ENCODE results near the gene ZNF423. TPM values are rescaled to one million over a fixed set of nuclear protein-coding genes. Genes with fewer than 3 reads are reported as not detected.

The ZNF423 gene
- total RNA-seq, 3 donors from 2014 or later (not counting 1 experiment from before 2014, with no cell fraction given): not detected

GRCh38 chr16:49459953-49460735, 395.8 kb downstream of the ZNF423 start:
- Histone ChIP-seq H3K4me1 (ENCODE audit: control insufficient read depth, insufficient read depth, low read length) (peaks cover 24% of the 10 kb centered on the region), H3K4me3 (ENCODE audit: low read length) (no peak overlapping the region), H3K9me3 (ENCODE audit: control insufficient read depth, insufficient read depth, low read length) (no peaks in the 10 kb centered on the region), H3K27me3 (ENCODE audit: control insufficient read depth, insufficient read depth, low read length) (no peaks in the 10 kb centered on the region), H3K36me3 (ENCODE audit: control insufficient read depth, insufficient read depth, low read length) (no peaks in the 10 kb centered on the region), H3K27ac (ENCODE audit: low read length) (no peak overlapping the region)
- no peaks in the 10 kb centered on the region for H3K36me3 Mint-ChIP-seq
- DNase-seq (no peak), ATAC-seq (no peak)
- TF ChIP-seq CTCF (IDR thresholded peaks at IDR 0.05): no peak
- no peak overlapping the region for H3K4me3 Mint-ChIP-seq
- intact Hi-C loops (cut with micrococcal nuclease): no loop called here
- H3K27ac Mint-ChIP-seq: no peak overlapping the region
- peaks cover 8 to 12% of the 10 kb centered on the region in 2 donors for H3K27me3 Mint-ChIP-seq (ENCODE audit: low read depth in 2 of 2)
- peaks cover 15 to 27% of the 10 kb centered on the region in 2 donors for H3K4me1 Mint-ChIP-seq
- H3K9me3 Mint-ChIP-seq: no peaks in the 10 kb centered on the region
- WGBS (ENCODE audit: insufficient coverage): 96% methylated on average over 6 of the region's 6 CpGs

GRCh38 chr16:49458656-49459445, 397.1 kb downstream of the ZNF423 start:
- H3K27me3 Mint-ChIP-seq (ENCODE audit: low read depth in 2 of 2): peaks cover 3 to 14% of the 10 kb centered on the region in 2 donors
- H3K9me3 ChIP-seq (ENCODE audit: control insufficient read depth, insufficient read depth, low read length): no peaks in the 10 kb centered on the region
- no peak for TF ChIP-seq CTCF (IDR thresholded peaks at IDR 0.05)
- H3K36me3 ChIP-seq (ENCODE audit: control insufficient read depth, insufficient read depth, low read length): no peaks in the 10 kb centered on the region
- no peak for ATAC-seq
- intact Hi-C loops (cut with micrococcal nuclease): no loop called here
- whole genome bisulfite sequencing (ENCODE audit: insufficient coverage): 88% methylated on average over 5 of the region's 5 CpGs
- H3K4me3 ChIP-seq (ENCODE audit: low read length): no peak overlapping the region
- no peak for DNase-seq
- peaks cover 14% of the 10 kb centered on the region for H3K4me1 ChIP-seq (ENCODE audit: control insufficient read depth, insufficient read depth, low read length)
- no peaks in the 10 kb centered on the region for H3K27me3 ChIP-seq (ENCODE audit: control insufficient read depth, insufficient read depth, low read length)
- no peak overlapping the region for H3K27ac Mint-ChIP-seq
- peaks cover 9 to 16% of the 10 kb centered on the region in 2 donors for H3K4me1 Mint-ChIP-seq
- H3K36me3 Mint-ChIP-seq: no peaks in the 10 kb centered on the region
- no peaks in the 10 kb centered on the region for H3K9me3 Mint-ChIP-seq
- H3K27ac ChIP-seq (ENCODE audit: low read length): no peak overlapping the region
- no peak overlapping the region for H3K4me3 Mint-ChIP-seq

- Mint-ChIP-seq H3K27ac (no peak overlapping the region), H3K9me3 (no peaks in the 10 kb centered on the region), H3K36me3 (no peaks in the 10 kb centered on the region), H3K27me3 (ENCODE audit: low read depth in 2 of 2) (peaks cover 0 to 14% of the 10 kb centered on the region in 2 donors), H3K4me1 (peaks cover 3 to 10% of the 10 kb centered on the region in 2 donors), H3K4me3 (no peak overlapping the region)
- Histone ChIP-seq H3K27ac (ENCODE audit: low read length) (no peak overlapping the region), H3K27me3 (ENCODE audit: control insufficient read depth, insufficient read depth, low read length) (no peaks in the 10 kb centered on the region), H3K9me3 (ENCODE audit: control insufficient read depth, insufficient read depth, low read length) (no peaks in the 10 kb centered on the region), H3K4me1 (ENCODE audit: control insufficient read depth, insufficient read depth, low read length) (peaks cover 8% of the 10 kb centered on the region), H3K36me3 (ENCODE audit: control insufficient read depth, insufficient read depth, low read length) (no peaks in the 10 kb centered on the region), H3K4me3 (ENCODE audit: low read length) (no peak overlapping the region)
- no peak for DNase-seq
- intact Hi-C loops (cut with micrococcal nuclease): no loop called here
- 85% methylated on average over 6 of the region's 6 CpGs for WGBS (ENCODE audit: insufficient coverage)
- no peak for ATAC-seq
- TF ChIP-seq CTCF (IDR thresholded peaks at IDR 0.05): no peak
Measured at GRCh38 chr16:49458243-49458642, 397.7 kb downstream of the ZNF423 start.
